Smooth muscle cell of the pulmonary artery (primary cell): ENCODE data around the gene CALR3. TPM values are rescaled to one million over a fixed set of nuclear protein-coding genes. Genes with fewer than 3 reads are reported as not detected.

Source experiments
- total RNA-seq: library from RNA; depleted of rRNA; stranded (reverse); fragments of >200 nt; gene quantifications from 2 replicates; pipeline ENCODE4 v1.2.3, GENCODE V29; 2014

The CALR3 gene
- total RNA-seq, result not detected in 2 replicates

GRCh38 chr19:16495982-16496612, at the start of gene CALR3, which contains the start of gene C19orf44:
Gene CALR3 (minus strand): TSS chr19:16496167. CDS start chr19:16496129, 38 bp downstream.
Gene C19orf44 (plus strand): TSS chr19:16496394. CDS start chr19:16500793, 4,399 bp downstream.

GRCh38 chr19:16542045-16542909, 46.3 kb upstream of the CALR3 start, which contains the start of gene CHERP:
Gene CHERP (minus strand): TSS chr19:16542437. CDS start chr19:16542378, 59 bp downstream.

Other genes starting within 250 kb of the CALR3 start
- 5.1 and 11.7 TPM in 2 replicates for gene KLF2, start 171.3 kb downstream of the CALR3 start, total RNA-seq
- 11.4 and 16.8 TPM in 2 replicates for gene EPS15L1, start 24.2 kb downstream of the CALR3 start, total RNA-seq
- gene C19orf44, start 227 bp upstream of the CALR3 start, total RNA-seq, result 3.5 and 4.5 TPM in 2 replicates
- gene CHERP, start 46.3 kb upstream of the CALR3 start, total RNA-seq, result 8.2 and 9.3 TPM in 2 replicates
- gene SLC35E1, start 76.2 kb upstream of the CALR3 start, total RNA-seq, result 57.2 and 65.5 TPM in 2 replicates
- 5.9 and 7.0 TPM in 2 replicates for gene MED26, start 132.0 kb upstream of the CALR3 start, total RNA-seq
- 50.0 and 62.9 TPM in 2 replicates for gene SMIM7, start 164.0 kb upstream of the CALR3 start, total RNA-seq
- 5.1 and 8.3 TPM in 2 replicates for gene TMEM38A, start 165.0 kb upstream of the CALR3 start, total RNA-seq
- 0.17 and 0.26 TPM in 2 replicates for gene NWD1, start 223.7 kb upstream of the CALR3 start, total RNA-seq